SK-N-SH (cell line): ENCODE measurements around the gene CHMP1B. TPM values are rescaled to one million over a fixed set of nuclear protein-coding genes. Genes with fewer than 3 reads are reported as not detected.

ENCODE experiments used
- CTCF ChIA-PET: fragments of 300-600, 350-600 bp; formaldehyde crosslinking; extraction: SDS; loops from one replicate; lab custom pipeline; 2021; lab: Yijun Ruan, JAX
- POLR2A ChIA-PET: fragments of 350-600 bp; sonication (Branson Sonifier 250); formaldehyde crosslinking; extraction: SDS; loops from one replicate; lab custom pipeline; 2020; ENCODE audit warnings: antibody characterized with exemption, inconsistent platforms; lab: Yijun Ruan, JAX
- DNase-seq: peaks from one replicate; pipeline ENCODE4 v3.0.0; 2012
- H2AFZ ChIP-seq: fragments of 200-600 bp; sonication (generic); 2 replicates; pipeline ENCODE4 v1.8.1; 2016; ENCODE audit warnings: antibody characterized with exemption, mild to moderate bottlenecking, low read depth
- H3F3A ChIP-seq: fragments of 200-600 bp; sonication (generic); replicated peaks from 2 replicates; pipeline ENCODE3; 2016; ENCODE audit warnings: antibody characterized with exemption, mild to moderate bottlenecking; ENCODE audit not compliant: insufficient read depth
- H3K27ac ChIP-seq, 2 experiments: fragments of 200-500 bp in 1 of 2; fragments of 200-600 bp in 1 of 2; sonication (Bioruptor generic) in 1 of 2; sonication (generic), shearing (Covaris generic) in 1 of 2; 2 replicates each; pipeline versions ENCODE4 v1.5.1 to v1.6.1; 2014 to 2016; ENCODE audit warnings: low read depth in 2 of 2, inconsistent platforms in 1 of 2, low read length in 1 of 2, mild to moderate bottlenecking in 1 of 2, mixed read lengths in 1 of 2
- H3K27me3 ChIP-seq: fragments of 200-600 bp; sonication (generic), shearing (Covaris generic); 2 replicates; pipeline ENCODE4 v1.6.1; 2016; ENCODE audit warnings: mixed run types; ENCODE audit not compliant: insufficient read depth
- H3K36me3 ChIP-seq, 2 experiments: fragments of 200-500 bp in 1 of 2; fragments of 200-600 bp in 1 of 2; sonication (Bioruptor generic) in 1 of 2; sonication (generic) in 1 of 2; replicated peaks in 1 of 2; 2 replicates each; pipeline versions ENCODE3 to v1.5.1; 2014 to 2016; ENCODE audit warnings: low read length in 1 of 2, mild to moderate bottlenecking in 1 of 2; ENCODE audit not compliant: insufficient read depth in 2 of 2, control insufficient read depth in 1 of 2
- H3K4me1 ChIP-seq, 2 experiments: fragments of 200-500 bp in 1 of 2; fragments of 200-600 bp in 1 of 2; sonication (Bioruptor generic) in 1 of 2; sonication (generic), shearing (Covaris generic) in 1 of 2; 2 replicates each; pipeline versions ENCODE4 v1.5.1 to v1.6.1; 2014 to 2016; ENCODE audit warnings: low read depth in 1 of 2, low read length in 1 of 2, mixed run types in 1 of 2; ENCODE audit not compliant: insufficient read depth in 2 of 2, control insufficient read depth in 1 of 2
- H3K4me2 ChIP-seq: fragments of 200-600 bp; sonication (generic), shearing (Covaris generic); 2 replicates; pipeline ENCODE4 v1.6.1; 2017; ENCODE audit warnings: mixed run types
- H3K4me3 ChIP-seq, 2 experiments: fragments of 200-500 bp in 1 of 2; fragments of 200-600 bp in 1 of 2; sonication (Bioruptor generic) in 1 of 2; sonication (generic), shearing (Covaris generic) in 1 of 2; 2 replicates each; pipeline versions ENCODE4 v1.5.1 to v1.8.1; 2014 to 2016; ENCODE audit warnings: low read depth in 2 of 2, inconsistent platforms in 1 of 2, low read length in 1 of 2, mild to moderate bottlenecking in 1 of 2, mixed read lengths in 1 of 2, moderate library complexity in 1 of 2
- H3K79me2 ChIP-seq: fragments of 200-600 bp; sonication (generic); 2 replicates; pipeline ENCODE4 v1.8.1; 2017; ENCODE audit warnings: mild to moderate bottlenecking; ENCODE audit not compliant: insufficient read depth
- H3K9ac ChIP-seq: fragments of 200-600 bp; sonication (generic); 2 replicates; pipeline ENCODE4 v1.6.1; 2017; ENCODE audit warnings: mixed run types
- H3K9me2 ChIP-seq: fragments of 200-600 bp; sonication (generic); 2 replicates; pipeline ENCODE4 v1.6.1; 2017; ENCODE audit warnings: mixed run types
- H3K9me3 ChIP-seq: fragments of 200-600 bp; sonication (generic); 2 replicates; pipeline ENCODE4 v1.6.1; 2017; ENCODE audit warnings: mixed run types, mild to moderate bottlenecking, moderate library complexity
- H4K20me1 ChIP-seq: fragments of 200-600 bp; sonication (generic); 2 replicates; pipeline ENCODE4 v1.6.1; 2017; ENCODE audit warnings: mild to moderate bottlenecking, mixed run types; ENCODE audit not compliant: insufficient read depth
- EZH2phosphoT487 ChIP-seq: fragments of 200-600 bp; sonication (generic); IDR thresholded peaks from 2 replicates; pipeline ENCODE4 v1.6.1; 2017; ENCODE audit warnings: low read depth, mixed run types, mild to moderate bottlenecking, antibody characterized with exemption, moderate library complexity, borderline replicate concordance
- RCOR1 ChIP-seq: fragments of 150-350 bp; IDR thresholded peaks from 2 replicates; pipeline ENCODE4 v1.6.1; 2017; ENCODE audit warnings: antibody characterized with exemption, low read length
- RXRA ChIP-seq: IDR thresholded peaks from 2 replicates; pipeline ENCODE4 v1.4.0; 2012; ENCODE audit warnings: low read depth, mild to moderate bottlenecking, borderline replicate concordance
- SIN3A ChIP-seq: IDR thresholded peaks from 2 replicates; pipeline ENCODE4 v1.6.1; 2012; ENCODE audit warnings: low read depth, mild to moderate bottlenecking, low read length, moderate library complexity, borderline replicate concordance
- SMC3 ChIP-seq: IDR thresholded peaks from 2 replicates; pipeline ENCODE4 v1.6.1; 2012; ENCODE audit warnings: low read depth, low read length, improper control_type of control experiment
- TAF1 ChIP-seq: IDR thresholded peaks from 2 replicates; pipeline ENCODE4 v1.6.1; 2012; ENCODE audit warnings: low read depth, mild to moderate bottlenecking, low read length, moderate library complexity, borderline replicate concordance
- TCF12 ChIP-seq: IDR thresholded peaks from 2 replicates; pipeline ENCODE4 v1.4.0; 2012
- TEAD4 ChIP-seq: IDR thresholded peaks from 2 replicates; pipeline ENCODE4 v1.4.0; 2012; ENCODE audit warnings: mild to moderate bottlenecking, borderline replicate concordance; ENCODE audit not compliant: insufficient read depth
- USF1 ChIP-seq: IDR thresholded peaks from 2 replicates; pipeline ENCODE4 v1.4.0; 2012; ENCODE audit warnings: low read depth, borderline replicate concordance
- YY1 ChIP-seq: IDR thresholded peaks from 2 replicates; pipeline ENCODE4 v1.4.0; 2012; ENCODE audit warnings: low read depth, mild to moderate bottlenecking
- WGBS: methylation state at CpG from one replicate; pipeline ENCODE4 v1.1.6; 2017; ENCODE audit warnings: low lambda C conversion rate; 5-methylcytosine and 5-hydroxymethylcytosine counted together
- polyA plus RNA-seq, 3 experiments: library from polyadenylated mRNA; depleted of rRNA; stranded (reverse); fragments of >200 nt; gene quantifications; 2 replicates each; pipeline ENCODE4 v1.2.3, GENCODE V29; 2012
- TF ChIP-seq, protein P1 (sequence below): fragments of 200-600 bp; sonication (generic); IDR thresholded peaks from 2 replicates; pipeline ENCODE4 v1.6.1; 2017; ENCODE audit warnings: antibody characterized with exemption, mild to moderate bottlenecking, moderate library complexity
- TF ChIP-seq, protein P2 (sequence below): IDR thresholded peaks from 2 replicates; pipeline ENCODE4 v1.6.1; 2012; ENCODE audit warnings: mild to moderate bottlenecking, low read depth, low read length, moderate library complexity

Gene CHMP1B
- polyA plus RNA-seq, 1 of the 3 experiments (the other 2 are of a cell fraction): 52.4 TPM

GRCh38 chr18:11831921-11832320 is 19.3 kb upstream of the CHMP1B start:
- WGBS: 18% methylated on average over 3 of the region's 3 CpGs
- no peak for DNase-seq
- Histone ChIP-seq H4K20me1 (no peaks in the 10 kb centered on the region), H3K4me3 (no peak overlapping the region), H3K9me2 (no peaks in the 10 kb centered on the region), H3K27ac (no peak overlapping the region), H3K27me3 (peaks cover 24% of the 10 kb centered on the region; the same call in 1 of the 2 replicates), H2AFZ (no peak overlapping the region), H3K36me3 (no peaks in the 10 kb centered on the region), H3F3A (no peaks in the 10 kb centered on the region), H3K9me3 (no peaks in the 10 kb centered on the region), H3K4me1 (no peaks in the 10 kb centered on the region), H3K4me2 (no peak overlapping the region), H3K9ac (no peak overlapping the region)
- POLR2A ChIA-PET: no interaction called here
- CTCF ChIA-PET: no interaction called here
- no peak for TF ChIP-seq TAF1
- TF ChIP-seq YY1: no peak
- no peak for TF ChIP-seq TCF12
- no peak for TF ChIP-seq USF1
- TF ChIP-seq, protein P1, sequence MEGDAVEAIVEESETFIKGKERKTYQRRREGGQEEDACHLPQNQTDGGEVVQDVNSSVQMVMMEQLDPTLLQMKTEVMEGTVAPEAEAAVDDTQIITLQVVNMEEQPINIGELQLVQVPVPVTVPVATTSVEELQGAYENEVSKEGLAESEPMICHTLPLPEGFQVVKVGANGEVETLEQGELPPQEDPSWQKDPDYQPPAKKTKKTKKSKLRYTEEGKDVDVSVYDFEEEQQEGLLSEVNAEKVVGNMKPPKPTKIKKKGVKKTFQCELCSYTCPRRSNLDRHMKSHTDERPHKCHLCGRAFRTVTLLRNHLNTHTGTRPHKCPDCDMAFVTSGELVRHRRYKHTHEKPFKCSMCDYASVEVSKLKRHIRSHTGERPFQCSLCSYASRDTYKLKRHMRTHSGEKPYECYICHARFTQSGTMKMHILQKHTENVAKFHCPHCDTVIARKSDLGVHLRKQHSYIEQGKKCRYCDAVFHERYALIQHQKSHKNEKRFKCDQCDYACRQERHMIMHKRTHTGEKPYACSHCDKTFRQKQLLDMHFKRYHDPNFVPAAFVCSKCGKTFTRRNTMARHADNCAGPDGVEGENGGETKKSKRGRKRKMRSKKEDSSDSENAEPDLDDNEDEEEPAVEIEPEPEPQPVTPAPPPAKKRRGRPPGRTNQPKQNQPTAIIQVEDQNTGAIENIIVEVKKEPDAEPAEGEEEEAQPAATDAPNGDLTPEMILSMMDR: no peak
- TF ChIP-seq TEAD4: no peak
- TF ChIP-seq RCOR1: no peak
- TF ChIP-seq RXRA: no peak
- no peak for TF ChIP-seq SIN3A
- TF ChIP-seq SMC3: no peak
- TF ChIP-seq, protein P2, sequence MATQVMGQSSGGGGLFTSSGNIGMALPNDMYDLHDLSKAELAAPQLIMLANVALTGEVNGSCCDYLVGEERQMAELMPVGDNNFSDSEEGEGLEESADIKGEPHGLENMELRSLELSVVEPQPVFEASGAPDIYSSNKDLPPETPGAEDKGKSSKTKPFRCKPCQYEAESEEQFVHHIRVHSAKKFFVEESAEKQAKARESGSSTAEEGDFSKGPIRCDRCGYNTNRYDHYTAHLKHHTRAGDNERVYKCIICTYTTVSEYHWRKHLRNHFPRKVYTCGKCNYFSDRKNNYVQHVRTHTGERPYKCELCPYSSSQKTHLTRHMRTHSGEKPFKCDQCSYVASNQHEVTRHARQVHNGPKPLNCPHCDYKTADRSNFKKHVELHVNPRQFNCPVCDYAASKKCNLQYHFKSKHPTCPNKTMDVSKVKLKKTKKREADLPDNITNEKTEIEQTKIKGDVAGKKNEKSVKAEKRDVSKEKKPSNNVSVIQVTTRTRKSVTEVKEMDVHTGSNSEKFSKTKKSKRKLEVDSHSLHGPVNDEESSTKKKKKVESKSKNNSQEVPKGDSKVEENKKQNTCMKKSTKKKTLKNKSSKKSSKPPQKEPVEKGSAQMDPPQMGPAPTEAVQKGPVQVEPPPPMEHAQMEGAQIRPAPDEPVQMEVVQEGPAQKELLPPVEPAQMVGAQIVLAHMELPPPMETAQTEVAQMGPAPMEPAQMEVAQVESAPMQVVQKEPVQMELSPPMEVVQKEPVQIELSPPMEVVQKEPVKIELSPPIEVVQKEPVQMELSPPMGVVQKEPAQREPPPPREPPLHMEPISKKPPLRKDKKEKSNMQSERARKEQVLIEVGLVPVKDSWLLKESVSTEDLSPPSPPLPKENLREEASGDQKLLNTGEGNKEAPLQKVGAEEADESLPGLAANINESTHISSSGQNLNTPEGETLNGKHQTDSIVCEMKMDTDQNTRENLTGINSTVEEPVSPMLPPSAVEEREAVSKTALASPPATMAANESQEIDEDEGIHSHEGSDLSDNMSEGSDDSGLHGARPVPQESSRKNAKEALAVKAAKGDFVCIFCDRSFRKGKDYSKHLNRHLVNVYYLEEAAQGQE: no peak
- TF ChIP-seq EZH2phosphoT487: no peak
- TF ChIP-seq, all 33 proteins: peak for 0
- H3K79me2 ChIP-seq: no peaks in the 10 kb centered on the region
